HL-60 (cell line): Measurements from ENCODE around the gene FAM222B.

Source experiments
- DNase-seq, 2 experiments: peaks; one replicate each; pipeline ENCODE4 v3.0.0-alpha.2; 2010 to 2020; ENCODE audit warnings: low read depth in 1 of 2, low spot score in 1 of 2
- H3K27ac ChIP-seq: fragments of 250-450 bp; sonication (Bioruptor Pico); replicated peaks from 2 replicates; pipeline ENCODE4 v1.5.1; 2020; ENCODE audit warnings: mild to moderate bottlenecking, moderate library complexity
- H3K27me3 ChIP-seq: fragments of 250-450 bp; sonication (Bioruptor Pico); 2 replicates; pipeline ENCODE4 v1.5.1; 2021; ENCODE audit warnings: mild to moderate bottlenecking, moderate library complexity; ENCODE audit not compliant: insufficient read depth, poor library complexity, severe bottlenecking
- H3K4me3 ChIP-seq: replicated peaks from 2 replicates; pipeline ENCODE4 v1.5.1; 2011; ENCODE audit warnings: mild to moderate bottlenecking, control low read depth, low read length; ENCODE audit not compliant: insufficient read depth
- GABPA ChIP-seq: IDR thresholded peaks from 2 replicates; pipeline ENCODE4 v1.6.1; 2012; ENCODE audit warnings: low read depth
- POLR2AphosphoS5 ChIP-seq: IDR thresholded peaks from 2 replicates; pipeline ENCODE4 v1.6.1; 2012; ENCODE audit warnings: low read depth
- SPI1 ChIP-seq: IDR thresholded peaks from 2 replicates; pipeline ENCODE4 v1.6.1; 2012; ENCODE audit warnings: low read depth, mild to moderate bottlenecking, borderline replicate concordance
- TF ChIP-seq, protein P1 (sequence below): IDR thresholded peaks from 2 replicates; pipeline ENCODE4 v1.6.1; 2012; ENCODE audit warnings: low read depth; ENCODE audit not compliant: insufficient replicate concordance
- TF ChIP-seq, protein P2 (sequence below): IDR thresholded peaks from one replicate; pipeline ENCODE4 v1.5.1; 2011; ENCODE audit warnings: low read length, control low read depth, inconsistent platforms; ENCODE audit not compliant: insufficient read depth

FAM222B gene

DNA sequence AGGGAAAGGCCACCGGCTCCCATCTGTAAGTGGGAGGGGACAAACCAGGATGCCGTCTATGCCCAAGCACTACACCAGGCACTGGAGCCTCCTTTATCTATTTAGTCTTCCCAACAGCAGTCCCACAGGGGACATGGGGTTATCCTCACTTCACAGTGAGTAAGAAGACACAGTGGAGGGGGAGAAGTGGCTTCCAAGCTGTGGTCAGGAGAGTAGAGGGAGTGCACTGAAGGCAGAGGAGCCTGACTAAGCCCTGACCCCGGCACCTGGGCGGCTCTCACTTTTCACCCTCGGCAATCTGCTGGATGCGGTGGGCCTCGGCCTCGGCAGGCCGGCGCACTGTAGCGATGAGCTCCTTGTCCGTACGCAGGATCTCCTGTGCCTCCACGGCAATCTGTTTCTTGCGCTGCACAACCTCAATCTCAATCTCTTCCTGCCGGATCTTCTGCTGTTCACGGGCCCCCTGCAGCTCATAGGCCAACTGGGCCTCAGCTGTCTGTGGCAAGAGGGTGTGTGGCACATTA lies 39.0 kb upstream of the FAM222B start:
- no peak for DNase-seq
- TF ChIP-seq, protein P1, sequence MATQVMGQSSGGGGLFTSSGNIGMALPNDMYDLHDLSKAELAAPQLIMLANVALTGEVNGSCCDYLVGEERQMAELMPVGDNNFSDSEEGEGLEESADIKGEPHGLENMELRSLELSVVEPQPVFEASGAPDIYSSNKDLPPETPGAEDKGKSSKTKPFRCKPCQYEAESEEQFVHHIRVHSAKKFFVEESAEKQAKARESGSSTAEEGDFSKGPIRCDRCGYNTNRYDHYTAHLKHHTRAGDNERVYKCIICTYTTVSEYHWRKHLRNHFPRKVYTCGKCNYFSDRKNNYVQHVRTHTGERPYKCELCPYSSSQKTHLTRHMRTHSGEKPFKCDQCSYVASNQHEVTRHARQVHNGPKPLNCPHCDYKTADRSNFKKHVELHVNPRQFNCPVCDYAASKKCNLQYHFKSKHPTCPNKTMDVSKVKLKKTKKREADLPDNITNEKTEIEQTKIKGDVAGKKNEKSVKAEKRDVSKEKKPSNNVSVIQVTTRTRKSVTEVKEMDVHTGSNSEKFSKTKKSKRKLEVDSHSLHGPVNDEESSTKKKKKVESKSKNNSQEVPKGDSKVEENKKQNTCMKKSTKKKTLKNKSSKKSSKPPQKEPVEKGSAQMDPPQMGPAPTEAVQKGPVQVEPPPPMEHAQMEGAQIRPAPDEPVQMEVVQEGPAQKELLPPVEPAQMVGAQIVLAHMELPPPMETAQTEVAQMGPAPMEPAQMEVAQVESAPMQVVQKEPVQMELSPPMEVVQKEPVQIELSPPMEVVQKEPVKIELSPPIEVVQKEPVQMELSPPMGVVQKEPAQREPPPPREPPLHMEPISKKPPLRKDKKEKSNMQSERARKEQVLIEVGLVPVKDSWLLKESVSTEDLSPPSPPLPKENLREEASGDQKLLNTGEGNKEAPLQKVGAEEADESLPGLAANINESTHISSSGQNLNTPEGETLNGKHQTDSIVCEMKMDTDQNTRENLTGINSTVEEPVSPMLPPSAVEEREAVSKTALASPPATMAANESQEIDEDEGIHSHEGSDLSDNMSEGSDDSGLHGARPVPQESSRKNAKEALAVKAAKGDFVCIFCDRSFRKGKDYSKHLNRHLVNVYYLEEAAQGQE = no peak
- TF ChIP-seq GABPA (no peak), SPI1 (no peak), POLR2AphosphoS5 (no peak)
- TF ChIP-seq, protein P2, sequence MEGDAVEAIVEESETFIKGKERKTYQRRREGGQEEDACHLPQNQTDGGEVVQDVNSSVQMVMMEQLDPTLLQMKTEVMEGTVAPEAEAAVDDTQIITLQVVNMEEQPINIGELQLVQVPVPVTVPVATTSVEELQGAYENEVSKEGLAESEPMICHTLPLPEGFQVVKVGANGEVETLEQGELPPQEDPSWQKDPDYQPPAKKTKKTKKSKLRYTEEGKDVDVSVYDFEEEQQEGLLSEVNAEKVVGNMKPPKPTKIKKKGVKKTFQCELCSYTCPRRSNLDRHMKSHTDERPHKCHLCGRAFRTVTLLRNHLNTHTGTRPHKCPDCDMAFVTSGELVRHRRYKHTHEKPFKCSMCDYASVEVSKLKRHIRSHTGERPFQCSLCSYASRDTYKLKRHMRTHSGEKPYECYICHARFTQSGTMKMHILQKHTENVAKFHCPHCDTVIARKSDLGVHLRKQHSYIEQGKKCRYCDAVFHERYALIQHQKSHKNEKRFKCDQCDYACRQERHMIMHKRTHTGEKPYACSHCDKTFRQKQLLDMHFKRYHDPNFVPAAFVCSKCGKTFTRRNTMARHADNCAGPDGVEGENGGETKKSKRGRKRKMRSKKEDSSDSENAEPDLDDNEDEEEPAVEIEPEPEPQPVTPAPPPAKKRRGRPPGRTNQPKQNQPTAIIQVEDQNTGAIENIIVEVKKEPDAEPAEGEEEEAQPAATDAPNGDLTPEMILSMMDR = no peak
- no peak overlapping the region for H3K27ac ChIP-seq
- H3K27me3 ChIP-seq = no peaks in the 10 kb centered on the region
- no peak overlapping the region for H3K4me3 ChIP-seq

DNA sequence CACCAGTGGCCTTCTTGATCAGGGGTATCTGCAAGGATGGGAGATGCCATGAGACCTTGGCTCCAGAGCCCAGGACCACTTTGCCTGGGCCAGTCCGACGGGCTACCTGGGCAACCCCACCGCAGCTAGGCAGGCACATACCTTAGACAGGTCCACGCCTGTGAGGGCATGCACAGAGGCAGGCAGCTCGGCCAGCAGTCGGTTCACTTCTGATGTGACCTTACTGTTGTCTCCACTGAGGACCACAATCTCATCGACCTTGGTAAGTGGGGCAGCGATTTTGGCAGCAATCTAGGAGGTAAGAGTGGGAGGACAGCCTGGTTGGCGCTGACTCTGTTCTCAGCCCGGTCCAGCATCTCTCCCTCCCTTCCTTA lies 38.0 kb upstream of the FAM222B start:
- H3K4me3 ChIP-seq = no peak overlapping the region
- H3K27ac ChIP-seq = no peak overlapping the region
- TF ChIP-seq, protein P2 = no peak
- TF ChIP-seq, protein P1 = no peak
- TF ChIP-seq POLR2AphosphoS5 = no peak
- no peak for DNase-seq
- H3K27me3 ChIP-seq = no peaks in the 10 kb centered on the region

DNA sequence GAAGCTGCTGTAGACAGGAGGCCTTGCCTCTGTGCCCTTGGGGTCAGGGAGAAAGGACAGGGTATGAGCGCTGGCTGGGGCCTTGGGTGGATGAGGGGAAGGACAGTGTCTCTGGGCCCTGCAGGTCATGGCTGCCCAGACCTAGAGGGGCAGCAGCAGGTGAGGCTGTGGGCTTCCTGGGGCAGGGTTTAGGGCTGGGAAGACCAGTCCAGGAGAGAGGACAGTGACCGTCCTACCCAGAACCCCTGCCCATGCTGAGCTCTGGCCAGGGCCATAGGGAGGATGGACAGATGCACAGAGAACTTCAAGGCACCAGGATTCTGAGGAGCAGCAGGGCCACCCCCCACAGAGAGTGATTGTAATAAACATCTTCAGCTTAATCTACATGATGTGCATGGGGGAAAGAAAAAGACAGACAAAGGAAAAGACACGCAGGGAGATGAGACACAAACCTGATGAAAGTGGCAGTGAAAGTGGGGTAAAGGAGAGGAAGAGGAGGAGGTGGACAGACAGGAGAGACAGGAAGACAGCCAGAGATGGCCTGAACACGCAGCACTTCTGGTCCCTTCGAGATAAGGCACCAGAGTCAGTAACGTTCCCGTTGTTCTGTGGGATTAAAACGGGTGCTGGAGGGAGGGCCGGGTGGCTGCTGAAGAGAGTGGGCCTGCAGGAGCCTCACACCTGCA lies 37.4 kb upstream of the FAM222B start:
- TF ChIP-seq, protein P2 = no peak
- TF ChIP-seq GABPA (no peak), SPI1 (no peak), POLR2AphosphoS5 (no peak)
- TF ChIP-seq, protein P1 = no peak
- no peak for DNase-seq
- no peak overlapping the region for H3K27ac ChIP-seq
- H3K27me3 ChIP-seq = no peaks in the 10 kb centered on the region
- no peak overlapping the region for H3K4me3 ChIP-seq
